ENCODE measurements around the gene PRKAG2.
"Not testable (repeated sequence)": the region's sequence is repeated elsewhere in the genome, so short reads cannot be mapped to it uniquely, and the experiment has no call there.

PRKAG2 gene

GRCh38 chr7:151835636-151836035 lies 41.3 kb downstream of the PRKAG2 start:
- DNase-seq (ENCODE audit: low read depth) = no peak

- no peak for DNase-seq (ENCODE audit: low read depth)
Measured at GRCh38 chr7:151834271-151835035, 42.5 kb downstream of the PRKAG2 start.

GRCh38 chr7:151833691-151834090 lies 43.2 kb downstream of the PRKAG2 start:
- no peak for DNase-seq (ENCODE audit: low read depth)

DNA sequence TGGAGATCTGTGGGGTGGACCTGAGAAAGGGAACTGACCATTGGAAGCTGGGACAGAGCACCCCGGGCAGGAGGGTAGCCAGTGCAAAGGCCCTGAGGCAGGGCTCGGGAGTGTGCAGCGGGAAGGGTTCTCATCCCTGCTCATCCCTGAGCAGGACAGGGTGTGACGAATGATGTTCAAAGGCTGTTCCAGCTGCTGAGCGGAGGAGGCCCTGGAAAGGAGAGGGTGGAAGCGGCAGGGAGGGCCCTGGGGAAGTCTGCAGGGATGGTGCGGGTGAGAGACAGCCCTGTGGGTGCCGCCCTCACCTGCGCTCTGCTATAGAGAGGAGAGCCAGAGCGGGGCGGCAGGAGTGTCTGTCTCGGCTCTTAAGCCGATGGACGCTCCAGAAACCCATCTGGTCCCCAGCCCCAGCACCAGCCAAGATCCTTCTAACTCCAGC lies 43.7 kb downstream of the PRKAG2 start:
- DNase-seq (ENCODE audit: low read depth) = no peak

- no peak for DNase-seq (ENCODE audit: low read depth)
Measured at GRCh38 chr7:151832656-151833055, 44.3 kb downstream of the PRKAG2 start.

DNA sequence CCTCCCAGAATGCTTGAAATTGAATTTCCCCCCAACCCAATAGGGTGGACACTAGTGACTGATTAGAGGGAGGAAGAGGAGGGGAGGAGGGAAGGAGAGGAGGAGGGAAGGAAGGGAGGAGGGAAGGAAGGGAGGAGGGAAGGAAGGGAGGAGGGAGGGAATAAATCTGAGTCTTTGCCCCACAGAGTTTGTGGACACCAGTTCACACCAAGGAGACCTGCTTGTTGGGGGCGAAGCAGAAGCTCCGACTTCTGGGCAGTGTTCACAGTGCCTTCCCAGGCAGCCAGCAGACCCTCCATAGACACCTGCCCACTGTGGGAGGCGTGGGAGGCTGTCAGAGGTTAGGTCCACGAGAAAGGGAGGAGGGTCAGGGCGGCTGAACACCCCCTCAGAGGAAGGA lies 44.8 kb downstream of the PRKAG2 start:
- no peak for DNase-seq (ENCODE audit: low read depth)

DNA sequence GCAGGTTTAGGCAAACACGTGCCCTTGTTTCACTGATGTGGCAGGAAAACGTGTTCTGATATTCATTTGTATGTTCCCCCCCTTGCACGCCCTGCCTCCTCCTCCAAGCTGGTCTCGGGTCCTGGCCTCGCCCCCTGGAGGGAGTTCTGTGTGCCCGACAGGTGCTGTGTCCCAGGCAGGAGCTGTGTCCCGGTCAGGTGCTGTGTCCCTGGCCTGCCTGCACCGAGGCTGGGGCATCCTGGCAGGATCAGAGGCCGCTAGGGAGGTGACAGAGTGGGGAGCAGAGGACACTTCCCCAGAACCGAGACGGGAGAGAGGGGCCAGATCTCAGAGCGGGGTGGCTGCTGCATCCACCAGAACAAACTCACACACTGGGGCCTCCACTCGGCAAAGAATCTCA lies 45.3 kb downstream of the PRKAG2 start:
- DNase-seq (ENCODE audit: low read depth) = no peak

DNA sequence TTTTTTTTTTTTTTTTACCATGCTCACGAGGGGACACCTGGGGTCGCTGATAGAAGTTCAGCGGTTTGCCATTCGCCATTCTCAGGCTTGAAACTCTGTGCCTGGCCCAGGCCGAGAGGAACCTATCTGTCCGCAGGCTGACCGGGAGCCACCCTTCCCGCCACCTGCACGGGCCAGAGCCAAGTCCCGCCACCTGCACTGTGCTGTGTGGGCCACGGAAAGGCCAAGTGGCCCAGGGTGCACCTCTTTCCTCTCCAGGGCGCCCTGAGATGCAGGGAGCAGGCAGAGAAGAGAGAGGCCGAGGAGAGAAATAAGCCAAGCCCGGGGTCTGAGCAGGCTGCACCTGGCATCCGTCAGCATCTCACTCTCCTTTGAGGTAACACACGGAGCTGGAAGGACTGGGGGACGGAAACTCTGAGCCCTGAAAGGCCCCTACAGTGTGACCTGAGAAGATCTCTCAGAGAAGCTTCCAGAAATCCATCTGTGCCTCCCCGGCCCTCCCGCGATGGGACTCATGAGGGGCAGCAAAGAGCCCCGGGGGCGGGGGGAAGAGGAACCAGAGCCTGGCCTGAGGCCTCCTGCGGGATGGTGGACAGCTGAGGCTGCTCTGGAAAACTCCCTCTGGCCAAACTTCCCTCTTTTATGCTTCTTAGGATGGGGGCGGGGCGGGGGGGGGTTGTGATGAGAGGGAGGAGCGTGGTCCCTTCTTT lies 46.6 kb downstream of the PRKAG2 start:
- no peak for DNase-seq (ENCODE audit: low read depth)

DNA sequence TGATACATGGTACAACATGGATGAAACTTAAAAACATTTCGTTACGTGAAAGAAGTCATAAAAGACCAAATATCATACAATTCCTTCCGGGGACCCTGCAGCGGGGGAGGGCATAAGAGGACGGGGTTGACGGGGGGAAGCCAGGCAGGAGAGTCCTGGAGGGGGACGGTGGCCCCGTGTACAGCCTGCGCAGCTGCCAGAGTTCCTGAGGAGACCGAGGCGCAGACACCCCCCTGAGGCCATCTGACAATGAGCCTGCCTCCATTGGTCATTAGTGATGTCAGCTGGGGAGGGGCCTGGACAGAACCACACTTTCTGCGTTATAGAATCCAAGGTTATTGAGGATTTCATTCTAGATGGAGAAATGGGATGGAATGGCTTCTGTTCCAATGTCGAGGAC lies 47.2 kb downstream of the PRKAG2 start:
- no peak for DNase-seq (ENCODE audit: low read depth)

GRCh38 chr7:151827620-151828019 lies 49.3 kb downstream of the PRKAG2 start:
- DNase-seq (ENCODE audit: low read depth) = no peak

- DNase-seq (ENCODE audit: low read depth) = not testable (repeated sequence)
Measured at GRCh38 chr7:151826316-151826715, 50.6 kb downstream of the PRKAG2 start.

GRCh38 chr7:151825721-151826120 lies 51.2 kb downstream of the PRKAG2 start:
- DNase-seq (ENCODE audit: low read depth) = no peak

DNA sequence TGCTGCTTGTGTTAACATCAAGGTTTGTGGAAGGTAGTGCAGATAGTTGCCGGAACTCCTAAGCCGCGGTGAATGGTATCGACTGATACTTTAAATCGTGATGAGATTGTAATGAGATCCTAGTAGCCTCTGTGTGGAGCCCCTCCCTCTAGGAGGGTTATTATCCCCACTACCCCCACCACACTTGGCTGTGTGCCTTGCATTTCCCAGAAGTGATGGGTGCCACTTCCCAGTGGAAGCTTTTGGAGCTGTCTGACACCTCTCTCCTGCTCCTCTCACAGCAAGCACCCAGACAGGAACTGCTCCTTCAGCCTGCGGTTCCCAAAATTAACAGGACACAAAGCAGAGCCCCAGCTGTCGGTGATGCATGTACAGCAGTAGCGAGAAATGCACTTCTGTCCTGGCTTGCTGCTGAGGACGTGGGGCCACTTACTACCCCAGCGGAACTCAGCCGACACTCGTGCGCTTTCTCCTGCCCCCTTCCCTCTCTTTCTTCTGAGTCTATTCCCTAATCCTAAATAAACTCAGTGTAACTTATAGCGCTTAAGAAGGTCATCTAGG lies 52.5 kb downstream of the PRKAG2 start:
- no peak for DNase-seq (ENCODE audit: low read depth)

DNA sequence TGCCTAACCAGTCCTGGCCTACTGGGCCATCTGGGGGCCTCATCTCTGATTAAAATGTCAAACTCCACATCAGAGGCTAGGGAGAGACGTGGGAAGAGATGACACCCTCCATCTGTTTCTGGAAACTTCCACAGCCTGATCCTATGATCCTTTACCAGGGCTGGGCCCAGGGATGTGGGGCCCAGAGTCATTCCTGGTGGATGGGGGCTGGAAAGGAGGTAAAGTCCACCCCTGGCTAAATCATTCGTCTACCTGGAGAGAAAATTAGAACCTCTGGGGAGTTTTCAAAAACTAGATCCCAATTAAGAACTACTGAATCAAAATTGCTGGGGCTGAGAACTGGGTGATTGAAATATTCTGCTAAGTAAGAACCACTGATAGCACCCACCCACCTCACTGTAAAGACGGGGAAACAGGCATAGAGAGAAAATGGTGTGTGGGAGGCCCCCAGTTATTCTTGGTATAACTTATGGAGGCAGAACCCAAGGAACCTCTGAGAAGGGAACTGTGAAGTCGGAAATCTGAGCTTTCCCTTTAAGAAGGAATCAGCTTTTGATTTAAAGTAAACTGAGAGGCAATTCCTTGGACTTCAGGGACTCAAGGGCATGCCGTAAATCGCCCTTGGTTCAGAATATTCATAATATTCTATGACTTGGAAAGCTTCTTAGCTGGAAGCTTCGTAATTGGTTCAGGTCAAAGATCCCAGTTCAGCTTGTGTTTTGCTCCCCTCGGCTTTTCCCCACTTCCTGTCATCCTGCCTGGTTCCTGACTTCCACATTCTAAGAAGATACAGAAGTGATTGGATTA lies 53.1 kb downstream of the PRKAG2 start:
- no peak for DNase-seq (ENCODE audit: low read depth)

- no peak for DNase-seq (ENCODE audit: low read depth)
Measured at GRCh38 chr7:151822541-151823181, 54.3 kb downstream of the PRKAG2 start.

GRCh38 chr7:151821806-151822540 lies 54.9 kb downstream of the PRKAG2 start:
- DNase-seq (ENCODE audit: low read depth) = no peak

DNA sequence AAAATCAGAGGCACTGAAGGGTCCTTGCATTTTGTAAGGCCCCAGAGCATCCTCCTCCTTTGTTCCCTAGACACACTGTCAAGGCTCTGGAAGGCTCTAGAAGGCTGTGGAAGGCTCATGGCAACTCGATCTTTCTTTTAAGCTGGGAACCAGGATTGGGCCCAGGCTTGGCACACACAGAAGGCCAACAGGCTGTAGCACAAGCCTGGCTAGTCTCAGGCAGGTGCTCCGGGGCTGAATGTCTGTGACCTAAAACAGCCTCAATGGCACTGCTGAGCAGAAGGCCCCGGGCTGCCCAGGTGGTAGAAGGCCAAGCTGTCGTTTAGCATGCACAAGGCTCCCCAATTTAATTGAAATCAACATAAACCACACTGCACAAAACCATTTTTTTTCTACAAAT lies 55.7 kb downstream of the PRKAG2 start:
- no peak for DNase-seq (ENCODE audit: low read depth)

DNA sequence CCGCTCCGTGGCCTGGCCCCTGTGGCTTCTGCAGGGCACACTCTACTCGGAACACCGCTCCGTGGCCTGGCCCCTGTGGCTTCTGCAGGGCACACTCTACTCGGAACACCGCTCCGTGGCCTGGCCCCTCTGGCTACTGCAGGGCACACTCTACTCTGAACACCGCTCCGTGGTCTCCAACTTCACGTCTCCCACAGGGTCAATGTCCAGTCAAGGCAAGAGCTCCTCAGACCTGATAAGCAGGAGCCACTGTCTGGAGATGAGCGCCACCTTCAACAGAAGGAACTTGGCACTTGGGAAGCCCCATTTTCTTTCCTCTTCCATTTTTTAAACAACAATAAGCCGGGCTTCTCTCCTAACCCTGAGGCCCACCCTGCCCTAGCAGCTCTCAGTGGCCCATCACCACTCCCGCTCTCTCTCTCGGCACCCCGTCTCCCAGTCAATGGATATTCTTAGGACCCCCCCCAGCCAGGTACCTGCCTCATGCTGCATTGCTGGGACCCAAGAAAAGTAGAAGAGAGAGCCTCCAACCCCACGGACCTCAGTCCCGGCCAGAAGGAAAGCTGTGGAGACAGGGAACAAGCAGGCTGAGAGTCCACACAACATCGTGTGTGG lies 56.3 kb downstream of the PRKAG2 start:
- no peak for DNase-seq (ENCODE audit: low read depth)

- no peak for DNase-seq (ENCODE audit: low read depth)
Measured at GRCh38 chr7:151819866-151820265, 57.0 kb downstream of the PRKAG2 start.

GRCh38 chr7:151818674-151819519 lies 58.0 kb downstream of the PRKAG2 start:
- no peak for DNase-seq (ENCODE audit: low read depth)

Data from ELR (cell line).